Smooth muscle cell of bladder (primary cell): ENCODE results near the gene PEA15. TPM values are rescaled to one million over a fixed set of nuclear protein-coding genes. Genes with fewer than 3 reads are reported as not detected.

ENCODE experiments used
- total RNA-seq: library from RNA; depleted of rRNA; stranded (reverse); fragments of >200 nt; gene quantifications from 2 replicates; pipeline ENCODE4 v1.2.3, GENCODE V29; 2014

PEA15 gene
- total RNA-seq = 43.0 and 51.7 TPM in 2 replicates

DNA sequence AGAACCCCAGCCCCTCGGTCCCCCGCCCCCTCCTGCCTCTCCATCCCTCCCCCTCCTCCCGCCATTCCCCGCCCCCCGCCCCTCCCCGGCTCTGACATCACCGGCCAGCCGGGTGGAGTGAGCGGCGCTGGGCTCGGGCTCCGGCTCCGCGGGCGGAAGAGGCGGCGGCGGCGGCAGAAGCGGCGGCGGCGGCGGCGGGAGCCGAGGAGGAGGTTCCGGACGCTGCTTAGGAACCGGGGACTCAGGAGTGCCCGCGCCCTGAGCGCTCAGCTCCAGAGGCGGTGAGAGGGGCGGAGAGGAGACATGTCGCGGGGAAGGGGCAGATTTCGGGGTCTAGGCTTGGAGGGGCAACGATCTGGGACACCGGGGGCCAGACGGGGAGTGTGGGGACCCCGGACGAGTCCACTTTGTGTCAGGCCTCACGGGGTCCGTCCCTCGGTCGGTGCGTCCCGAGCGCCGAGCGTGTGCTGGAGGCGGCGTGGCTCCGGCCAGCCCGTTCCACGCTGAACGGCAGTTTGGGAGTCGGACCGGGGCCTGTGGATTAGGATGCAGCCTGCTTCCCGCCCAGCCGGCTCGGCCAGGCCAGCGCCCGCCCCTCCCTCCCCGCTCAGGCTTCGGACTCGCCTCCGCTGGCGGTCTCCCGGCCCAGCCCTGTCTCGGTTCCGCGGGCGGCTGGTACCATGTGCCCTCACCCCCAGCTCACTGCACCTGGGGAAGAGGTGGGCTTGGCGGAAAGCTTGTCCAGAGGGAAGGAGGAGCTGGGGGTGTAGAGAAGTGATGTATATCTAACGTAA lies at the start of gene PEA15:
TSS of gene PEA15 (plus strand) at position 143 of the 794 bp plus-strand sequence. CDS start 6,161 bp downstream, outside the sequence.

GRCh38 chr1:160189649-160190625 lies 15.2 kb upstream of the PEA15 start, which contains the start of gene CASQ1:
CASQ1 (plus strand) TSS chr1:160190575; CDS start chr1:160190752, 177 bp downstream.

GRCh38 chr1:160261893-160262794 lies 57.0 kb downstream of the PEA15 start, which contains the start of gene DCAF8:
DCAF8 (minus strand) TSS chr1:160262549; CDS start chr1:160244008, 18,541 bp downstream.

Other genes starting within 250 kb of the PEA15 start
- 3.3 and 3.7 TPM in 2 replicates for gene PIGM, start 173.4 kb upstream of the PEA15 start, total RNA-seq
- under 0.01 TPM in 1 of 2 replicates, not detected in the other for gene KCNJ10, start 135.2 kb upstream of the PEA15 start, total RNA-seq
- gene KCNJ9, start 123.8 kb upstream of the PEA15 start, total RNA-seq = under 0.01 TPM in 2 replicates
- gene IGSF8, start 106.8 kb upstream of the PEA15 start, total RNA-seq = 23.2 and 32.3 TPM in 2 replicates
- 0.65 and 4.1 TPM in 2 replicates for gene ATP1A2, start 89.6 kb upstream of the PEA15 start, total RNA-seq
- gene ATP1A4, start 53.8 kb upstream of the PEA15 start, total RNA-seq = not detected in 2 replicates
- gene CASQ1, start 14.8 kb upstream of the PEA15 start, total RNA-seq = not detected in 2 replicates
- gene DCAF8, start 57.2 kb downstream of the PEA15 start, total RNA-seq = 76.7 and 89.7 TPM in 2 replicates
- gene PEX19, start 79.7 kb downstream of the PEA15 start, total RNA-seq = 46.0 and 47.5 TPM in 2 replicates
- 361 and 396 TPM in 2 replicates for gene COPA, start 137.9 kb downstream of the PEA15 start, total RNA-seq
- gene NCSTN, start 138.0 kb downstream of the PEA15 start, total RNA-seq = 83.9 and 89.6 TPM in 2 replicates
- gene NHLH1, start 161.7 kb downstream of the PEA15 start, total RNA-seq = under 0.01 TPM in 1 of 2 replicates, not detected in the other
- gene VANGL2, start 195.2 kb downstream of the PEA15 start, total RNA-seq = not detected in 2 replicates